Activated B cell treated with CpG ODN at 0.5 μM for 24 hours (primary cell): Measurements from ENCODE around the gene MECP2. TPM values are rescaled to one million over a fixed set of nuclear protein-coding genes. Genes with fewer than 3 reads are reported as not detected.
A peak's percentile ranks its signal among the peaks of the same experiment; 100 is the strongest.

Experiments
- ATAC-seq: fragments of 200-7000 bp; cut with Tn5 transposase; one replicate; pipeline ENCODE4 v1.10.0; 2021; ENCODE audit warnings: low read depth, mild to moderate bottlenecking, moderate library complexity
- CTCF ChIA-PET: fragments of 350-600 bp; sonication (Branson Sonifier 250); formaldehyde crosslinking; loops from one replicate; lab custom pipeline; 2021; ENCODE audit warnings: antibody characterized with exemption; lab: Charles Lee
- POLR2A ChIA-PET: fragments of 350-600 bp; sonication (Branson Sonifier 250); formaldehyde crosslinking; loops from one replicate; lab custom pipeline; 2021; ENCODE audit warnings: antibody characterized with exemption; lab: Charles Lee
- DNase-seq: peaks from one replicate; pipeline ENCODE4 v3.0.0; 2022
- H3K27ac Mint-ChIP-seq: one replicate; pipeline ENCODE4 v1.8.0; 2020; ENCODE audit warnings: mixed read lengths
- H3K27me3 Mint-ChIP-seq: one replicate; pipeline ENCODE4 v1.8.0; 2021; ENCODE audit warnings: mixed read lengths
- H3K36me3 Mint-ChIP-seq: one replicate; pipeline ENCODE4 v1.8.0; 2021; ENCODE audit warnings: low read depth, mixed read lengths
- H3K4me1 Mint-ChIP-seq: one replicate; pipeline ENCODE4 v1.8.0; 2021; ENCODE audit warnings: mixed read lengths
- H3K4me3 Mint-ChIP-seq: one replicate; pipeline ENCODE4 v1.8.0; 2020; ENCODE audit warnings: mild to moderate bottlenecking, mixed read lengths
- H3K9me3 Mint-ChIP-seq: one replicate; pipeline ENCODE4 v1.8.0; 2020; ENCODE audit warnings: mixed read lengths
- intact Hi-C: fragments of 100-400 bp; cut with micrococcal nuclease; formaldehyde crosslinking; loops from one replicate; pipeline ENCODE4 v1.15.1; 2024
- total RNA-seq: library from RNA; stranded (reverse); gene quantifications from 2 replicates; pipeline ENCODE4 v1.2.3, GENCODE V29; 2022
- TF ChIP-seq, protein P1 (sequence below): fragments of 200-600 bp; IDR thresholded peaks from one replicate; pipeline ENCODE4 v1.8.0; 2022; ENCODE audit warnings: antibody characterized with exemption, mild to moderate bottlenecking

The MECP2 gene
- total RNA-seq, 1 donor from 2014 or later: 69.0 TPM

DNA sequence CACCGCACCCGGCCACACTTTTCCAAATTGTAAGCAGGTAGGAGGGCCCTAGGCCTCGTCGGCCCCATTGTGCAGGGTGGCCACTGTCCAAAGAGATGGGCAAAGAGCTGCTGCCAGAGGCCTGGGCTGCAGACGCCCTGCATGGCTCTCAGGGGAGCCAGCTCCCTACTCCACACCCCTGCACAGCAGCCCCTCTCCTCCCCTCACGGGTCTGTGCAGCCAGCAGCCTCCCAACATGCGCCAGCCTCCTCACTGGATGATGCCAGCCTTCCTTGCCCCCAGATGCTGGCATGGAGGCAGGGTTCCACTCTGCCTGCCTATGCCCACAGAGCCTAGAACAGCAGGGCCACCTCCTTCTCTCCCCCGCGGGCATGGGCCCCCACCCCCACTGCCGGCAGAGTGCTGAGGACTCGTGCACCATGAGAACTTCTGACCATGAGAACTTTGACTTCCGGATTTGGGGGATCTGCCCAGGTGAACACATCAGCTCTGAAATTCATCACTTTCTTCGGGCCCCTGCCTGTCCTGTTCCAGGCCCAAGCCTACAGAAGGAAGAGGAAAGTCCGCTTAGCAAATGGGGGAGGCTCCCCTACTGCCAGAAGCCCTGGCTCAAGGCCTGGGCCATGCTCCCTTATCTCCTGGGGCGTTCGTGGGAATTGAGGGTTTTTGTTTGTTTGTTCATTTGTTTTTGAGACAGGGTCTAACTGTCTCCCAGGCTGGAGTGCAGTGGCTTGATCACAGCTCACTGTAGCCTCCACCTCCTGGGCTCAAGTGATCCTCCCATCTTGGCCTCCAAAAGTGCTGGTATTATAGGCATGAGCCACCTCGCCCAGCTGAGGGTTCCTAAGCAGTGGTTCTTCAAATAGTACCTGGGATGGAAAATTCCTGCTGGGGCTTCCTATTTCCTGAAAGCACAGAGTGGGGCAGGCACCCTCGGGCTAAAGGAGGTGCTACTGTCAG lies 85.9 kb downstream of the MECP2 start:
- POLR2A ChIA-PET: interaction anchor here (3.4 kb wide), 1 partner anchor 41 kb away, joined by 17 read pairs; the partner anchor contains the start of gene HCFC1

DNA sequence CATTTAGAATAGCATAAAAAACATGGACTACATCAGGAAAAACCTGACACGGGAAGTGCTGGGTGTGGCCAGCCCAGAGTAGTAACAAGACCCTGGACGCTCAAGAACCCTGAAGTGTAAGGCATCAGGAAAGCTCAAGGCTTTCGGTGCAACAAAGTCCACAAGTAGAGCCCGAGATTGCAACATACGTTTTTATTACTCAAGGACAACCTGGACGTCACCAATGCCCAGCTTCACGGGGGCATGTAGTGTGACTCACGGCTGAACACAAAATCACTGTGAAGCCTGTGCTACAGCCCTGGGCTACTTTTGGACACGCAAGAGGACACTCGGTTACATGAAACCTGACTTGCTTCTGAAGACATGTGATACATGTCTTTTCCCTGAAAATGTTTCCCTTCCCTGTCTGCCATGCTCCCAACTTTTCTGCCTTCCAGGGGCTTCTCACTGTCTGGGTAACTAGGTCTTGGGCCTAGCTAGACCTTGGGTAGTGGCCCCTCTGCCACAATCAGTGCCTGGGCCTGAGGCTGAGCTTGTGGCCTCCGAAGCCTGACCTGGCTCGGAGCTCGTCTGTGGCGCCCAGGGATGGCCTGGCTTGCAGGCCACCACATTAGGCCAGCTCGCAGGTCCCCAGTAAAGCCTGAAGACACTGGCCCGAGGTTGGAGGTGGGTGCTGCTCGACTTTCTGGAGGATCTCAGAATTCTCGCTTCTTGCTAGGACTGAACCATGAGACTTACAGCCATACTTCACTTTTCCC lies 87.0 kb downstream of the MECP2 start:
- intact Hi-C loops: no loop called here
- H3K27ac Mint-ChIP-seq: no peak overlapping the region
- no peak for DNase-seq
- no peak for ATAC-seq
- H3K9me3 Mint-ChIP-seq: no peaks in the 10 kb centered on the region
- peaks cover 36% of the 10 kb centered on the region for H3K36me3 Mint-ChIP-seq
- TF ChIP-seq, protein P1, sequence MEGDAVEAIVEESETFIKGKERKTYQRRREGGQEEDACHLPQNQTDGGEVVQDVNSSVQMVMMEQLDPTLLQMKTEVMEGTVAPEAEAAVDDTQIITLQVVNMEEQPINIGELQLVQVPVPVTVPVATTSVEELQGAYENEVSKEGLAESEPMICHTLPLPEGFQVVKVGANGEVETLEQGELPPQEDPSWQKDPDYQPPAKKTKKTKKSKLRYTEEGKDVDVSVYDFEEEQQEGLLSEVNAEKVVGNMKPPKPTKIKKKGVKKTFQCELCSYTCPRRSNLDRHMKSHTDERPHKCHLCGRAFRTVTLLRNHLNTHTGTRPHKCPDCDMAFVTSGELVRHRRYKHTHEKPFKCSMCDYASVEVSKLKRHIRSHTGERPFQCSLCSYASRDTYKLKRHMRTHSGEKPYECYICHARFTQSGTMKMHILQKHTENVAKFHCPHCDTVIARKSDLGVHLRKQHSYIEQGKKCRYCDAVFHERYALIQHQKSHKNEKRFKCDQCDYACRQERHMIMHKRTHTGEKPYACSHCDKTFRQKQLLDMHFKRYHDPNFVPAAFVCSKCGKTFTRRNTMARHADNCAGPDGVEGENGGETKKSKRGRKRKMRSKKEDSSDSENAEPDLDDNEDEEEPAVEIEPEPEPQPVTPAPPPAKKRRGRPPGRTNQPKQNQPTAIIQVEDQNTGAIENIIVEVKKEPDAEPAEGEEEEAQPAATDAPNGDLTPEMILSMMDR: no peak
- H3K4me1 Mint-ChIP-seq: peaks cover 48% of the 10 kb centered on the region
- H3K4me3 Mint-ChIP-seq: no peak overlapping the region
- ChIA-PET CTCF (no interaction called here), POLR2A (interaction anchor here (1.3 to 1.6 kb wide), 2 partner anchors 10 to 86 kb away, joined by 4 to 16 read pairs; no protein-coding TSS in a partner anchor)
- H3K27me3 Mint-ChIP-seq: no peaks in the 10 kb centered on the region

More for the DNA sequence above, 85.9 kb downstream of the MECP2 start:
- H3K9me3 Mint-ChIP-seq: no peaks in the 10 kb centered on the region
- H3K36me3 Mint-ChIP-seq: peaks cover 42% of the 10 kb centered on the region
- TF ChIP-seq, protein P1: no peak
- H3K27ac Mint-ChIP-seq: no peak overlapping the region
- peaks cover 45% of the 10 kb centered on the region for H3K4me1 Mint-ChIP-seq
- DNase-seq (no peak), ATAC-seq (no peak)
- H3K27me3 Mint-ChIP-seq: no peaks in the 10 kb centered on the region
- CTCF ChIA-PET: interaction anchor here (1.0 kb wide), 1 partner anchor 8 kb away, joined by 3 read pairs; no protein-coding TSS in a partner anchor
- intact Hi-C loops: loop anchor here (2.0 kb wide), 1 partner anchor 523 kb away; no protein-coding TSS in a partner anchor
- no peak overlapping the region for H3K4me3 Mint-ChIP-seq

DNA sequence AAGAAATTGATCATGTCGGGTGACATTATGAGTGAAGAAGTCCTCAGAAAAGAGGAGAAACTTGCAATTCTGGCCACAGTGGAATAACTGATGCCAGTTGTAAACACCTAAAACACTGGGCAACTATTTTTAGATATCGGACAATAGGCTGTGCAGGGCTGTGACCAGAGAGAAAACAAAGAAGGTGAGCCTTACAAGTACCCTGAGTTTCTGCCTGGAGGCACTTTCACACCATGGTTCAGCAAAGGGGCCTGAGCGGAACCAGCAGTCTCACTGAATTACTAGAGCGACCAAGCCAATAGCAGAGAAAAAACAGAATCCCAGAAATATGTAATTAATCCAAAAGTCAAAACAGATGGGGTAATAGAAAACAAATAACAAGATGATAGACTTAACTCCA lies 89.0 kb downstream of the MECP2 start:
- no peaks in the 10 kb centered on the region for H3K27me3 Mint-ChIP-seq
- peaks cover 29% of the 10 kb centered on the region for H3K36me3 Mint-ChIP-seq
- peak overlapping the region; percentile 73 for H3K4me3 Mint-ChIP-seq
- POLR2A ChIA-PET: interaction anchor here (0.7 to 2.0 kb wide), 12 partner anchors 10 to 539 kb away, joined by 3 to 21 read pairs (median 8); partner anchors contain the start of genes ARHGAP4, HCFC1, IKBKG and IRAK1
- CTCF ChIA-PET: interaction anchor here (1.3 kb wide), 1 partner anchor 41 kb away, joined by 3 read pairs; no protein-coding TSS in a partner anchor
- H3K9me3 Mint-ChIP-seq: no peaks in the 10 kb centered on the region
- ATAC-seq: no peak
- intact Hi-C loops: loop anchor here (1.0 to 2.0 kb wide), 2 partner anchors 11 to 38 kb away; partner anchors contain the start of genes HCFC1 and IRAK1
- DNase-seq: no peak
- H3K4me1 Mint-ChIP-seq: peaks cover 59% of the 10 kb centered on the region
- TF ChIP-seq, protein P1: no peak
- peak overlapping the region; percentile 96 for H3K27ac Mint-ChIP-seq

DNA sequence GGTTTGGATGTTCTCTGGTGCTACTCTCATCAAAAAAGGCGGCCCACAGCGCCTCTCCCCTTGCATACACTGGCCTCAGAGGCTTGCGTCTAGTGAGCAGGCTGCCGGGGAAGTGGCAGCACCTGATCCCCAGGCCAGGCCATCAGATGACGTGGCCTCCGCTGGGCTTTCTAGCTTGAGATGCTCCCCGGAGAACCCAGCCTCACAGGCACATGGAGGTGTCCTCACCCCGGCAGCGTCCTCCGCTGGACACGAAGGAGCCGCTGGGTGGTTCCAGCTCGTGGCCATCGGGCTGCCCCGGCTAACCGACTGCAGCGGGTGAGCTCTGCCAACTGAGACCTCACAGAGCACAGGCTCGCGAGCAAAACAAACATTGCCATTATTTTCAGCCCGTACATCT lies 90.6 kb downstream of the MECP2 start:
- Mint-ChIP-seq H3K9me3 (no peaks in the 10 kb centered on the region), H3K27me3 (no peaks in the 10 kb centered on the region), H3K27ac (peak overlapping the region; percentile 96), H3K4me1 (peaks cover 72% of the 10 kb centered on the region), H3K36me3 (peaks cover 26% of the 10 kb centered on the region), H3K4me3 (peak overlapping the region; percentile 73)
- ChIA-PET CTCF (interaction anchor here (1.3 kb wide), 1 partner anchor 39 kb away, joined by 3 read pairs; no protein-coding TSS in a partner anchor), POLR2A (interaction anchor here (0.6 to 2.0 kb wide), 7 partner anchors 11 to 62 kb away, joined by 8 to 21 read pairs (median 14); partner anchors contain the start of genes HCFC1 and IRAK1)
- TF ChIP-seq, protein P1: no peak
- no peak for DNase-seq
- intact Hi-C loops: no loop called here
- no peak for ATAC-seq
